HG03439 (cell line): ENCODE results near the gene SULT6B1.
"Not testable (repeated sequence)": the region's sequence is repeated elsewhere in the genome, so short reads cannot be mapped to it uniquely, and the experiment has no call there.

Source experiments
- ATAC-seq: cut with Tn5 transposase; IDR thresholded peaks from one replicate; pipeline ENCODE4 v1.9.1; 2021; ENCODE audit warnings: mild to moderate bottlenecking, moderate library complexity; ENCODE audit not compliant: unreplicated experiment

The SULT6B1 gene

GRCh38 chr2:37196320-37197195 lies 8.1 kb upstream of the SULT6B1 start, which contains the start of gene CEBPZOS:
CEBPZOS (plus strand) TSS chr2:37196496; CDS start chr2:37199705, 3,209 bp downstream.
- ATAC-seq = peak; percentile 84

GRCh38 chr2:37195862-37196319 lies 7.4 kb upstream of the SULT6B1 start:
- not testable (repeated sequence) for ATAC-seq

- ATAC-seq = no peak
Observed at GRCh38 chr2:37192551-37192950, 4.1 kb upstream of the SULT6B1 start.

DNA sequence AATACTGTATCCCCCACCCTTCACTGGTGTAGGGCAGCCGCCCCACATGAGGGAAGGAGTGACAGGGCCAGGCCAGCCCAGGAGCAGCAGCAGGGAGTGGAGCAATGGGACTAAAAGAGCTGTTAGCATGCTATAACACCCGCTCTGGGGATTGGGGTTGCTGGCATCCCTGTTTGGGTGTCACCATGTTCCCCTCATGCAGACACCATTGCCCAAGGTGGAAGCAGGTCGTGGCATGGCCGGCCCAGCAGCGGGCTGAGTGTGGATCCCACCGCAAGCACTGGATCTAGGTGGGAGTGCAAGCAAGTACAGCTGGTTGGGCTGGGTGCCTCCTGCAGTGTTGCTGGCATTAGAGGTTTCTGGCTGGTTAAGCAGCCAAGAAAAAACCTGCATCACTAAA lies 3.3 kb upstream of the SULT6B1 start:
- ATAC-seq = no peak

DNA sequence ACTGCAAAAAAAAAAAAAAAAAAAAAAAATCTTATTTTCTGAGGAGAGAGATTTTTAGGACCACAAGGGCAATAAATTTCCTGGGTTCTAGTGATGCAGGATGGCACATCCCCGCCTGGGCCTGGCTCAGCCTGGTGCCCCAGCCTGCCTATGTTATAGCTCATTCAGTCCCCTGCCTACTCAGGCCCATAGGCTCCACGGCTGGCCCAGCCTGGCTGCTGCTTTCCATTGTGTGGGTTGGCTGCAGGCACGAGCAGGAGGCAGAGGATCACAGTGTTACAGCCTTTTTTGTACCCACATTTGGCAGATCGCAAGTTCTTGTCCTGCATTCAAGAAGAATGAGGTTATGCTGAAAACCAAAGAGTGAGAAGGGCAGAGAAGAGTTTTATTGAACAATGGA lies 2.8 kb upstream of the SULT6B1 start:
- ATAC-seq = no peak

GRCh38 chr2:37190290-37190689 lies 1.8 kb upstream of the SULT6B1 start:
- ATAC-seq = no peak

DNA sequence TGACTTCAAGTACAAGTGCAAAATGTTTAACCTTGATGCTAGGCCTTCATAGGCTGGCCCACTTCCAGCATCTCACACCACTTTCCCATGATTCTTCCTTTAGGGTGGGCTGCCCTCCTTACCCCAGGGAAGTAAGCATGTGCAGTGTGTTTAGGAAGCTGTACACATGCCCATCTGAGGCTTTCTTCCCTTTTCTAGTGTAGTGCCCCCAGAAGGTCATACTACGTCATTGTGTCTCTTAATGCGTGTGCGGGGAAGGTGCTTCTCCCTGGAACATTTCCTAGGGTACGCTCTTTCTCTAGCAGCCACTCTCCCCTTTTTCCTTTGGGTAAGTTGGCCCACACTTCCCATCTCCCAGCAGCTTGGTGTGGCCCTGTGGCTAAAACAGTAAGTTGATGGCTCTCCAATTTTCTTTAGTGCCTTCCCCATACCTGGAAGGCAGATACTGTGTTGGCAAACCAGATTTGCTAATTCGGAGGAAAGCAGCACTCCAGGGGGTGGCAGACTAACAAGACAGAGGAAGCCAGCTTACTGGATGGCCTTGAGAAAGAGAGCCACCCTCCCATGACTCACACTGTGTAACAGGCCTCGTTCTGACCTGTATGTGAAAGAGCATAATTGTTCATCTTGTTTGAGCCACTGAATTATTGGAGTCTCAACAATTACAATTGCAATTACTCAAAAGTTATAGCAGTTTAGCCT lies 1.1 kb upstream of the SULT6B1 start:
- ATAC-seq = no peak

DNA sequence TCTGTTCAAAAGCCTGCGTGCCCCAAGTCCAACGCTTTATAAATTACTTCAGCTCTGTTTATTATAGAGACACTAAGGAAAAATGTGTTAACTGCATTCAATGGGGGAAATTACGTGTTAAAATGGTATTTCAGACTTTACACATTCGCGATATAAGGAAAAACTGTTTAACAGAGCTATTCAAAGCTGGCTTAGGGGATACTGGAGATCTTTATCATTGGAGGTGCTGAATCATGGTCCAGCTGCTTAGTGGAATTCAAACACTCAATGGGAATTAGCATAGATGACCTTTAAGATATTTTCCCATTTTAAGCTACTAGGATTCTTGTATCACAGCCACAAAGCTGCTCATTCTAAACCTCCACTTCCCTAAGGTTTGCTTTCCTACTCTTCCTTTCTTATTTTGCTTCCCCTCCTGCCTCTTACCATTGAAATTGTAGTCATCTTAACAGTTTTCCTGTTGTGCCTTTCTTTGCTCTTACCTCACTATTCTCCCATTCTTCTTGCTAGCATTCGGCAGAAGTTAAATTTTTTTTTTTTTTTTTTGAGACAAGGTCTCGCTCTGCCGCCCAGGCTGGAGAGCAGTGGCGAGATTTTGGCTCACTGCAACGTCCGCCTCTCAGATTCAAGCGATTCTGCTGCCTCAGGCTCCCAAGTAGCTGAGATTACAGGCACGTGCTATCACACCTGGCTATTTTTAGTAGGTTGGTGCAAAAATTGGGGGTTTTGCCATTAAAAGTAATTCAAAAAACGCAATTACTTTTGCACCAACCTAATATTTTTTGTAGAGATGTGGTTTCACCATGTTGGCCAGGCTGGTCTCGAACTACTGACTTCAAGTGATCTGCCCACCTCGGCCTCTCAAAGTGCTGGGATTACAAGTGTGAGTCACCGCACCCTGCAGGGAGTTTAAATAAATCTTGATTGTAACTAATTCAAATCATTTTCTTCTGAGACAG lies 6.5 kb downstream of the SULT6B1 start:
- no peak for ATAC-seq

DNA sequence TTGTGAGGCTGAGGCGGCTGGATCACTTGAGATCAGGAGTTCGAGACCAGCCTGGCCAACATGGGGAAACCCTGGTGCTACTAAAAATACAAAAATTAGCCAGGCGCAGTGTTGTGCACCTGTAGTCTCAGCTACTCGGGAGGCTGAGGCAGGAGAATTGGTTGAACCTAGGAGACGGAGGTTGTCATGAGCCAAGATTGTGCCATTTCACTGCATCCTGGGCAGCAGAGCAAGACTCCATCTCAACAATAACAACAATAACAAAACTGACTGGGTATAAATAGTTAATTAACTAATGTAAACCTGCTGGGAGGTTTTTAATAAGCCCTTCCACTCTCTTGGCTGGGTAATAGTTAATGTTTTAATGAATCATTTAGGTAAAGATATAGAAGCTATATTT lies 7.8 kb downstream of the SULT6B1 start:
- no peak for ATAC-seq

DNA sequence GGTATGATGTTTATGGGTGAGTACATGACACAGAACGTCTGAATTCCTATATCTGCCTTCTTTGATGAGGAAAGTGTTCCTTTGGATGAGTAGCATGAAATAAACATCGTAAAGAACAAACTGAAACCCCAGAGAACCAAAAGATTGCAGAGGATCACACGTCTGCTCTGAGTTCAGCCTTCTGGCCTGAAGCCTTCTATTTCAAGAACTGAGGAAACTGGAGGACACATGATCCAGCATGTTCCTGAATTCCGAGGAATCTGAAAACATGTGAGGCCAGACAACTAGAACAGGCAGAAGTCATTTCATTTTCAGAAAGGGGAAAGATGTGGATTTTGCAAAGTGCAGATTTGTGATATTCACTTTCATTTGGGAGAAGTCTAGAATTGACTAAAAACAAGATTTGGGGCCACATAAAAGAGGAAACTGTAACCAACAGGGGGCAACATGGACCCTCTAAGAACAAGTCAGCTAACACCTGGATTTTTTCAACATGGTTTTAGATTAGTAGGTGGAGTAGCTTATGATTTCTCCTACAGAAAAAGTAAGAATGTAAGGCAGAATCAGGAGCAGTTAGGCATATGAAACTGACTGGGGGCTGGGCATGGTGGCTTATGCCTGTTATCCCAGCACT lies 8.3 kb downstream of the SULT6B1 start:
- ATAC-seq = no peak

GRCh38 chr2:37173741-37174140 lies 14.7 kb downstream of the SULT6B1 start:
- ATAC-seq = no peak

GRCh38 chr2:37171624-37171950 lies 16.9 kb downstream of the SULT6B1 start:
- ATAC-seq = no peak

DNA sequence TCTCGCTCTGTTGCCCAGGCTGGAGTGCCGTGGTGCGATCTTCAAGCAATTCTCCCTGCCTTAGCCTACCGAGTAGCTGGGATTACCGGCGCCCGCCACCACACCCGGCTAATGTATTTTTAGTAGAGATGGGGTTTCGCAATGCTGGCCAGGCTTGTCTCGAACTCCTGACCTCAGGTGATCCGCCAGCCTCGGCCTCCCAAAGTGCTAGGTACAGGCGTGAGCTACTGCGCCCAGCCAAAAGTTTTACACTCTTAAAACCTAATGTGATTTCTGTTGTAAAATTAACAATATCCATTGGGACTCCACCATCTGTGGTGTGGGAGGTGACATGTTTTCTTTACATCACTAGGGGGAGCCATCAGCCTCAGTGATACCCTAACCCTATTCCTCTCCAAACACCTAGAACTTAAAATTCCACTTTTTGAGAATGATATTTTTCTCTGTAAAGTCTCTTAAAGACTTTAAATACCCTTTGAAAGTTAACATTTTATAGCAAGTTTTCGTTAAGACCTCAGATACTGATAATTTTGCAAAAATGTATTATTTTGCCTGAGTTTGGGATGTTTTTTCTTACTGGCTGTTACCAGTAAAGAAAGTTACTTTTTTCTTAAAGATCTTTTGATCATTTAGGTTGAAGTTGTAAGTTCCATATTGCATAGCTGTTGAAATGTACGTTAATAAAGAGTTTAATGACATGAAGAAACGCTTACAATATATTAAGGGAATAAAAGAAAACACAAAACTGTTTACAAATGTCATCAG lies 20.1 kb downstream of the SULT6B1 start:
- ATAC-seq = no peak

DNA sequence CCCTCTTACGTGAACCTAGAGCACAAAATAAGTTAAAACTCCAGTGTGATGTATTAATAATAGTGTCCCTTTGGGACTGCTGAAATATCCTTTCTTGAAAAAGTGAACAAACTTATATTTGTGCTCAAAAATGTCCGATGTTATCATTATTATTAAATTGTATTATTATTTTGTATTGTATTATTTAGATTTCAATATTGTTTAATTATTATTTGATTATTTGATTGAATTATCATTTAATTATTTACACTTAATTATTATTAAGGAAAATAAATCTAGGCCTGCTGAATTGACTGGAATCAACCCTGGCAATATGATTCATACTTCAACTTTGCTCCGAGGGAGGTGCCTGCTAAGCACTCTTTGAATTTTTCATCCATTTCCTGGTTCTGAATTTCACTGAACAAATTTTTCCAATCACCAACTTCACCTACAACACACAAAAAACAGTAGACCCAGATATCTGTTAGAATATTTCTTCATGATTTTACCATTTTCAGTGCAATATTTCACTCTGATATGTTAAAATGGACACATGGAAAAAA lies 20.8 kb downstream of the SULT6B1 start:
- ATAC-seq = no peak

DNA sequence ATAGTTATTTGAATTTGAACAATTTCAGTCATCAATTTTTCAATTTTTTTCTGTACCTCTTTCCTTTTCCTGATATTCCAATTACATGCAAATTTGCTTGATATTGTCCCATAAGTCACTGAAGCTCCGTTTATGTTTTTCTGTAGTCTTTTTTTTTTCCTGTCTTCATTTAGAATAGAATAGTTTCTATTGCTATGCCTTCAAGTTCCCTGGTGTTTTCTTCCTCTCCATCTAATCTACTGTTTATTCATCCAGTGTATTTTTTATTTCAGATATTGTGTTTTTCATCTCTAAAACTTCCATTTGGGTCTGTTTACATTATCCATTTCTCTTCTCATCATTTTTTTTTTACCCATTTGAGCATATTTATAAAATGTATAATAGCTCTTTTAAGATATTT lies 23.7 kb downstream of the SULT6B1 start:
- ATAC-seq = no peak

DNA sequence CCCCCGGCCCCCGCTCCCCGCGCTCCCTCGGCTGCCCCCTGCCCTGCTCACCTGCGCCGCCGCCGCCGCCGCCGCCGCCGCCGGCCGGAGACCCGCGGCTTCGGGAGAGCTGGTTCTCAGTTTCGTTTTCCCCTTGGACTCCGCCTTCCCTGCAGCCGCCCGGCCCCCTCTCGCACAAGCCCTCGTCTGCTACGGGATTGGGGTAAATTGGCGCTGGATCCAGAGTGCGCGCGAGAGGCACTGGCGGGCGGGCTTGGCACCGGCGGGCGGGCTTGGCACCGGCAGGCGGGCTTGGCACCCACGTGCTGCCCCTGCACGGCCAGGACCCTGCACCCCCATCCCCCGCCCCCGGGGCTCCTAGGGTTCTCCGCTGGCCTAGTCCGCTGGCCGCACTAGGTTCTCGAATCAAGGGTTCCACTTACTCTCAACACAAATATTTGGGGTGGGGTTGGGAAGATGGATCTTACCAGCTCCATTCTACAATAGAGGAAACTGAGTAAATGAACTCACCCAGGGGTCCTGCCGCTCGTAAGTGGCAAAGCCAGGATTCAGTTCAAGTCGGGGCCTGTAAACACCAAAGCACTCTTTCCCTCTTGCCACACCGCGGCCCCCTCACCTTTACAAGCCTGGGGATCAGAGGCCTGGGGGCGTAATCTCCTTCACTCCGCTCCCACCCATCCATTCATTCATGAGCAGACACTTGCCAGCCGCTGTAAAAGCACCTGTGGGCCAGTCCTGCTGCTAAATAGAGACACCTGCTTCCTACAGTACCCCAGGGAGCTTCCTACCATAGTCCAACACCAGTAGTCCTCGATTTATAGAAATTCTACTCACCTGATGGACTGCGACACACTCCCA lies 31.4 kb downstream of the SULT6B1 start, which contains the start of gene EIF2AK2:
EIF2AK2 (minus strand) TSS at position 124 of the 858 bp plus-strand sequence. CDS start 9,174 bp downstream, outside the sequence.
- ATAC-seq = peak; percentile 83

GRCh38 chr2:37156071-37156856 lies 32.2 kb downstream of the SULT6B1 start:
- ATAC-seq = peak; percentile 10

GRCh38 chr2:37154785-37155184 lies 33.7 kb downstream of the SULT6B1 start:
- ATAC-seq = no peak
